SK-N-MC (cell line): ENCODE results near the gene NR2F2.

Experiments
- EZH2 ChIP-seq: fragments of 200-600 bp; sonication (generic); IDR thresholded peaks from one replicate; pipeline ENCODE4 v1.6.1; 2017; ENCODE audit warnings: antibody characterized with exemption
- POLR2AphosphoS5 ChIP-seq: IDR thresholded peaks from 2 replicates; pipeline ENCODE4 v1.6.1; 2012; ENCODE audit warnings: mild to moderate bottlenecking, low read depth, low read length, borderline replicate concordance

- TF ChIP-seq POLR2AphosphoS5, result no peak
- TF ChIP-seq EZH2, result no peak
Observed at GRCh38 chr15:96369351-96369750, 38.9 kb downstream of the NR2F2 start.
